ENCODE measurements around the gene SLN. TPM values are rescaled to one million over a fixed set of nuclear protein-coding genes. Genes with fewer than 3 reads are reported as not detected.

Gene SLN
- total RNA-seq, 4 donors from 2014 or later = 2.7 TPM; not detected in 3

GRCh38 chr11:107752508-107752907 lies 40.7 kb upstream of the SLN start:
- H3K27me3 ChIP-seq = no peaks in the 10 kb centered on the region
- WGBS, 2 donors (ENCODE audit: low coverage in 1 of 2) = 39% methylated on average over 3 to 5 of the region's 5 CpGs
- H3K27ac ChIP-seq = peak overlapping the region in 1 of 4 donors; percentile 35
- no peak for TF ChIP-seq CTCF (IDR thresholded peaks at IDR 0.05)
- TF ChIP-seq POLR2A (IDR thresholded peaks at IDR 0.05) = no peak
- no peak for TF ChIP-seq POLR2AphosphoS5 (IDR thresholded peaks at IDR 0.05)
- TF ChIP-seq EP300 (IDR thresholded peaks at IDR 0.05) = no peak
- H3K36me3 ChIP-seq = no peaks in the 10 kb centered on the region
- H3K9me3 ChIP-seq = no peaks in the 10 kb centered on the region
- H3K4me1 ChIP-seq = peaks cover 0 to 15% (median 0%) of the 10 kb centered on the region in 3 donors
- no peak for ATAC-seq
- H3K4me3 ChIP-seq = no peak overlapping the region

GRCh38 chr11:107751082-107751481 lies 39.2 kb upstream of the SLN start:
- no peaks in the 10 kb centered on the region for H3K36me3 ChIP-seq
- no peak overlapping the region for H3K4me3 ChIP-seq
- no peak for ATAC-seq
- peaks cover 0 to 18% (median 0%) of the 10 kb centered on the region in 3 donors for H3K4me1 ChIP-seq
- no peak for TF ChIP-seq CTCF (IDR thresholded peaks at IDR 0.05)
- no peak for TF ChIP-seq POLR2AphosphoS5 (IDR thresholded peaks at IDR 0.05)
- no peak for TF ChIP-seq EP300 (IDR thresholded peaks at IDR 0.05)
- no peak for TF ChIP-seq POLR2A (IDR thresholded peaks at IDR 0.05)
- H3K9me3 ChIP-seq = no peaks in the 10 kb centered on the region
- no peak overlapping the region for H3K27ac ChIP-seq
- WGBS, 2 donors (ENCODE audit: low coverage in 1 of 2) = 84 to 96% methylated on average over 8 of the region's 9 CpGs
- H3K27me3 ChIP-seq = no peaks in the 10 kb centered on the region

GRCh38 chr11:107750313-107750712 lies 38.5 kb upstream of the SLN start:
- H3K27ac ChIP-seq = no peak overlapping the region
- ATAC-seq = no peak
- no peaks in the 10 kb centered on the region for H3K36me3 ChIP-seq
- no peak overlapping the region for H3K4me3 ChIP-seq
- H3K27me3 ChIP-seq = no peaks in the 10 kb centered on the region
- WGBS, 2 donors (ENCODE audit: low coverage in 1 of 2) = 82% methylated on average over 10 of the region's 15 CpGs; no CpG with 5 or more reads in 1 of the 2 donors
- TF ChIP-seq POLR2A (IDR thresholded peaks at IDR 0.05) = no peak
- TF ChIP-seq POLR2AphosphoS5 (IDR thresholded peaks at IDR 0.05) = no peak
- TF ChIP-seq EP300 (IDR thresholded peaks at IDR 0.05) = no peak
- no peak for TF ChIP-seq CTCF (IDR thresholded peaks at IDR 0.05)
- peaks cover 0 to 18% (median 0%) of the 10 kb centered on the region in 3 donors for H3K4me1 ChIP-seq
- H3K9me3 ChIP-seq = no peaks in the 10 kb centered on the region

- peak overlapping the region; percentile 27 to 66 (median 56) for H3K27ac ChIP-seq
- ATAC-seq = peak; percentile 53
- peaks cover 0 to 10% (median 0%) of the 10 kb centered on the region in 3 donors for H3K4me1 ChIP-seq
- no peaks in the 10 kb centered on the region for H3K9me3 ChIP-seq
- WGBS, 2 donors (ENCODE audit: low coverage in 1 of 2) = 0 to 13% methylated on average over 2 of the region's 2 CpGs
- TF ChIP-seq CTCF (IDR thresholded peaks at IDR 0.05) (no peak), POLR2A (IDR thresholded peaks at IDR 0.05) (no peak), POLR2AphosphoS5 (IDR thresholded peaks at IDR 0.05) (no peak), EP300 (IDR thresholded peaks at IDR 0.05) (no peak)
- H3K4me3 ChIP-seq = no peak overlapping the region
- no peaks in the 10 kb centered on the region for H3K36me3 ChIP-seq
- H3K27me3 ChIP-seq = no peaks in the 10 kb centered on the region
Measured at GRCh38 chr11:107747622-107748021, 35.8 kb upstream of the SLN start.

GRCh38 chr11:107744736-107745135 lies 32.9 kb upstream of the SLN start:
- no peak overlapping the region for H3K4me3 ChIP-seq
- TF ChIP-seq EP300 (IDR thresholded peaks at IDR 0.05) (no peak), POLR2AphosphoS5 (IDR thresholded peaks at IDR 0.05) (no peak)
- ATAC-seq = no peak
- no peak overlapping the region for H3K27ac ChIP-seq
- H3K36me3 ChIP-seq = no peaks in the 10 kb centered on the region
- WGBS, 2 donors (ENCODE audit: low coverage in 1 of 2) = 62 to 90% methylated on average over 2 to 3 of the region's 3 CpGs
- H3K27me3 ChIP-seq = no peaks in the 10 kb centered on the region
- H3K4me1 ChIP-seq = peaks cover 0 to 6% (median 0%) of the 10 kb centered on the region in 3 donors
- no peaks in the 10 kb centered on the region for H3K9me3 ChIP-seq
